ENCODE results near the gene RDH5.

The RDH5 gene

GRCh38 chr12:55723516-55724225 is 3.5 kb downstream of the RDH5 start:
- no peak for DNase-seq (ENCODE audit: low read depth)
- TF ChIP-seq CTCF (IDR thresholded peaks at IDR 0.05; ENCODE audit: control insufficient read depth, extremely low read depth, insufficient read depth): no peak
- H3K4me3 ChIP-seq (ENCODE audit: low read depth, low read length): no peak overlapping the region

GRCh38 chr12:55724226-55724939 is 4.2 kb downstream of the RDH5 start:
- TF ChIP-seq CTCF (IDR thresholded peaks at IDR 0.05; ENCODE audit: control insufficient read depth, extremely low read depth, insufficient read depth): peak; percentile 57
- DNase-seq (ENCODE audit: low read depth): no peak
- no peak overlapping the region for H3K4me3 ChIP-seq (ENCODE audit: low read depth, low read length)

GRCh38 chr12:55724940-55725309 is 4.7 kb downstream of the RDH5 start:
- no peak for TF ChIP-seq CTCF (IDR thresholded peaks at IDR 0.05; ENCODE audit: control insufficient read depth, extremely low read depth, insufficient read depth)
- DNase-seq (ENCODE audit: low read depth): no peak
- H3K4me3 ChIP-seq (ENCODE audit: low read depth, low read length): no peak overlapping the region

GRCh38 chr12:55725556-55725955 is 5.4 kb downstream of the RDH5 start:
- no peak for DNase-seq (ENCODE audit: low read depth)
- no peak overlapping the region for H3K4me3 ChIP-seq (ENCODE audit: low read depth, low read length)
- no peak for TF ChIP-seq CTCF (IDR thresholded peaks at IDR 0.05; ENCODE audit: control insufficient read depth, extremely low read depth, insufficient read depth)

GRCh38 chr12:55726971-55727370 is 6.8 kb downstream of the RDH5 start:
- no peak for TF ChIP-seq CTCF (IDR thresholded peaks at IDR 0.05; ENCODE audit: control insufficient read depth, extremely low read depth, insufficient read depth)
- H3K4me3 ChIP-seq (ENCODE audit: low read depth, low read length): peak overlapping the region; percentile 88; the same call in 1 of the 2 replicates
- no peak for DNase-seq (ENCODE audit: low read depth)

- DNase-seq (ENCODE audit: low read depth): no peak
- H3K4me3 ChIP-seq (ENCODE audit: low read depth, low read length): peak overlapping the region; percentile 88
- TF ChIP-seq CTCF (IDR thresholded peaks at IDR 0.05; ENCODE audit: control insufficient read depth, extremely low read depth, insufficient read depth): no peak
Measured at GRCh38 chr12:55727643-55728185, 7.5 kb downstream of the RDH5 start.

Data from LNCaP clone FGC (cell line).